ENCODE measurements around the gene SPATA22.

Gene SPATA22

GRCh38 chr17:3505008-3505407, 33.4 kb upstream of the SPATA22 start:
- no peak for DNase-seq
- H3K4me1 ChIP-seq, result no peaks in the 10 kb centered on the region
- intact Hi-C loops (cut with DNase I; ENCODE audit: low total_unique reads), result no loop called here
- H3K4me3 ChIP-seq, result no peak overlapping the region
- no peak for TF ChIP-seq CTCF (IDR thresholded peaks at IDR 0.05)
- no peaks in the 10 kb centered on the region for H3K27me3 ChIP-seq
- H3K36me3 ChIP-seq, result no peaks in the 10 kb centered on the region
- H3K27ac ChIP-seq, result no peak overlapping the region
- H3K9me3 ChIP-seq, result peaks cover 0 to 4% (median 0%) of the 10 kb centered on the region in 3 donors

GRCh38 chr17:3503285-3503684, 31.7 kb upstream of the SPATA22 start:
- no peak for DNase-seq
- intact Hi-C loops (cut with DNase I; ENCODE audit: low total_unique reads), result no loop called here
- Histone ChIP-seq H3K27me3 (no peaks in the 10 kb centered on the region), H3K4me3 (no peak overlapping the region), H3K9me3 (peaks cover 0 to 4% (median 0%) of the 10 kb centered on the region in 3 donors), H3K27ac (no peak overlapping the region), H3K36me3 (no peaks in the 10 kb centered on the region), H3K4me1 (no peaks in the 10 kb centered on the region)
- no peak for TF ChIP-seq CTCF (IDR thresholded peaks at IDR 0.05)

- Histone ChIP-seq H3K9me3 (peaks cover 0 to 4% (median 0%) of the 10 kb centered on the region in 3 donors), H3K4me3 (no peak overlapping the region), H3K4me1 (no peaks in the 10 kb centered on the region), H3K27ac (no peak overlapping the region), H3K36me3 (no peaks in the 10 kb centered on the region), H3K27me3 (no peaks in the 10 kb centered on the region)
- intact Hi-C loops (cut with DNase I; ENCODE audit: low total_unique reads), result no loop called here
- DNase-seq, result no peak
- TF ChIP-seq CTCF (IDR thresholded peaks at IDR 0.05), result no peak
These were observed 30.8 kb upstream of the SPATA22 start for GRCh38 chr17:3502466-3502865.

- no peaks in the 10 kb centered on the region for H3K4me1 ChIP-seq
- intact Hi-C loops (cut with DNase I; ENCODE audit: low total_unique reads), result no loop called here
- no peak for DNase-seq
- H3K4me3 ChIP-seq, result no peak overlapping the region
- no peaks in the 10 kb centered on the region for H3K27me3 ChIP-seq
- TF ChIP-seq CTCF (IDR thresholded peaks at IDR 0.05), result no peak
- H3K27ac ChIP-seq, result no peak overlapping the region
- H3K9me3 ChIP-seq, result peaks cover 0 to 4% (median 0%) of the 10 kb centered on the region in 3 donors
- H3K36me3 ChIP-seq, result no peaks in the 10 kb centered on the region
These were observed 29.7 kb upstream of the SPATA22 start for GRCh38 chr17:3501344-3501743.

- intact Hi-C loops (cut with DNase I; ENCODE audit: low total_unique reads), result no loop called here
- H3K27me3 ChIP-seq, result no peaks in the 10 kb centered on the region
- peaks cover 0 to 4% (median 0%) of the 10 kb centered on the region in 3 donors for H3K9me3 ChIP-seq
- no peak for DNase-seq
- H3K27ac ChIP-seq, result no peak overlapping the region
- TF ChIP-seq CTCF (IDR thresholded peaks at IDR 0.05), result no peak
- H3K36me3 ChIP-seq, result no peaks in the 10 kb centered on the region
- H3K4me3 ChIP-seq, result no peak overlapping the region
- no peaks in the 10 kb centered on the region for H3K4me1 ChIP-seq
These were observed 25.5 kb upstream of the SPATA22 start for GRCh38 chr17:3497101-3497500.

GRCh38 chr17:3485481-3486068, 14.0 kb upstream of the SPATA22 start:
- no peaks in the 10 kb centered on the region for H3K9me3 ChIP-seq
- H3K4me3 ChIP-seq, result no peak overlapping the region
- no peak for DNase-seq
- no peak overlapping the region for H3K27ac ChIP-seq
- intact Hi-C loops (cut with DNase I; ENCODE audit: low total_unique reads), result no loop called here
- no peaks in the 10 kb centered on the region for H3K4me1 ChIP-seq
- no peaks in the 10 kb centered on the region for H3K36me3 ChIP-seq
- no peak for TF ChIP-seq CTCF (IDR thresholded peaks at IDR 0.05)
- no peaks in the 10 kb centered on the region for H3K27me3 ChIP-seq

Data from tibial artery (tissue), 4 donors.